ENCODE results near the gene ZSCAN25.
"Not testable (repeated sequence)": the region's sequence is repeated elsewhere in the genome, so short reads cannot be mapped to it uniquely, and the experiment has no call there.

Gene ZSCAN25

DNA sequence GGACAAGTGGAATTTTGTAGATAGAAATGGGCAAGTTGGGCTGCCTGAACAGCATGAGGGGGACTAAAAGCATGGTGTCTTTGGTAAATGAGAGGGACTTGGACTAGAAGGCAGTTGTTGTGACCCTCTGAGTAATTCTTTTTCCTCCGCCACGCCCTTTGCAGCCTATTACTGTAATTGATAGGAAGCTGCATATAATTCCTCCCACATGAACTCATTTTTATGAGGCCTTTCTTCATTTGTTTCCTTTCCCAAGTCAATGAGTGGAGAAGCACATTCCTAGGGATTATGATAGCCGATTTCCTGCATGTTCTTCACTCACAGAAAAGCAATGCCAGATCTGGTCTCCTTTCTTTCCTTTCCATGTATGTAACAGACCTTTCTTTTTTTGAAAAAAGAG lies 27.7 kb downstream of the ZSCAN25 start:
- Histone ChIP-seq H3K27me3 (ENCODE audit: control insufficient read depth, insufficient read depth, low read length, poor library complexity, severe bottlenecking) (no peaks in the 10 kb centered on the region), H3K4me3 (ENCODE audit: insufficient read depth, low read depth, low read length) (no peak overlapping the region), H3K4me1 (ENCODE audit: control insufficient read depth, insufficient read depth, low read length) (no peaks in the 10 kb centered on the region), H3K36me3 (ENCODE audit: control insufficient read depth, insufficient read depth, low read length) (no peaks in the 10 kb centered on the region), H3K9me3 (ENCODE audit: control insufficient read depth, low read length) (no peaks in the 10 kb centered on the region), H3K27ac (ENCODE audit: insufficient read depth, low read depth, low read length, poor library complexity, severe bottlenecking) (no peak overlapping the region)
- 93 to 94% methylated on average over 3 of the region's 3 CpGs for WGBS, 2 experiments

DNA sequence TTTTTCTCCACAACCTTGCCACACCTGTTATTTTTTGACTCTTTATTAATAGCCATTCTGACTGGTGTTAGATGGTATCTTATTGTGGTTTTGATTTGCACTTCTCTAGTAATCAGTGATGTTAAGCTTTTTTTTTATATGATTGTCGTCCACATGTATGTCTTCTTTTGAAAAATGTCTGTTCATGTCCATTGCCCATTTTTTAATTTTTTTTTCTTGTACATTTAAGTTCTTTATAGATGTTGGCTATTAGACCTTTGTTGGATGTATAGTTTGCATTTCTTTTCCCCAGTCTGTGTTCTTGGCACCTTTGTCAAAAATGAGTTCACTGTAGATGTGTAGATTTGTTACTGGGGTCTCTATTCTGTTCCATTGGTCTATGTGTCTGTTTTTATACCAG lies 28.8 kb downstream of the ZSCAN25 start:
- WGBS, 2 experiments: 78% methylated on average over 1 of the region's 1 CpG; no CpG with 5 or more reads in 1 of the 2 experiments

DNA sequence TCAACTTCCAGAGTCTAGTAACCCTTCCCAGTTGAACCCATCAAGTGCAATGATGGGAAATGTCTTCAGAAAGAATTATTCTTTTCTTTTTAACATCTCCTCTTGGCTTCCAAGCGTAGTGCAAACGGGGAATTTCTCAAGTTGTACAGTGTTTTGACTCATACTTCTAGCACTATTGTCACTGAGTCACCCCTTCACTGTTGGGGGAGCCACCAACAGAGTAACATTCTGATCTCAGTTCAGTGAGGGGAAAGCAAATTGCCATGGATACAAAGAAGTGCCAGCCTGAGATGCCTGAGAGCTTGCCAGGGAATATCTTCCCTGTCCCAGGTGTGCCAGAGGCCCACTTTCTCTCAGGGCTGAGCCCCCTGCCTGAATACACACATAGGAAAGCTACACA lies 32.1 kb downstream of the ZSCAN25 start:
- H3K4me3 ChIP-seq (ENCODE audit: insufficient read depth, low read depth, low read length): no peak overlapping the region
- H3K4me1 ChIP-seq (ENCODE audit: control insufficient read depth, insufficient read depth, low read length): no peaks in the 10 kb centered on the region
- no peaks in the 10 kb centered on the region for H3K9me3 ChIP-seq (ENCODE audit: control insufficient read depth, low read length)
- H3K36me3 ChIP-seq (ENCODE audit: control insufficient read depth, insufficient read depth, low read length): no peaks in the 10 kb centered on the region
- no peak overlapping the region for H3K27ac ChIP-seq (ENCODE audit: insufficient read depth, low read depth, low read length, poor library complexity, severe bottlenecking)
- WGBS, 2 experiments: 89 to 93% methylated on average over 2 of the region's 2 CpGs
- H3K27me3 ChIP-seq (ENCODE audit: control insufficient read depth, insufficient read depth, low read length, poor library complexity, severe bottlenecking): no peaks in the 10 kb centered on the region

More for the DNA sequence above, 28.8 kb downstream of the ZSCAN25 start:
- no peak overlapping the region for H3K4me3 ChIP-seq (ENCODE audit: insufficient read depth, low read depth, low read length)
- no peaks in the 10 kb centered on the region for H3K4me1 ChIP-seq (ENCODE audit: control insufficient read depth, insufficient read depth, low read length)
- no peaks in the 10 kb centered on the region for H3K27me3 ChIP-seq (ENCODE audit: control insufficient read depth, insufficient read depth, low read length, poor library complexity, severe bottlenecking)
- H3K36me3 ChIP-seq (ENCODE audit: control insufficient read depth, insufficient read depth, low read length): no peaks in the 10 kb centered on the region
- no peaks in the 10 kb centered on the region for H3K9me3 ChIP-seq (ENCODE audit: control insufficient read depth, low read length)
- H3K27ac ChIP-seq (ENCODE audit: insufficient read depth, low read depth, low read length, poor library complexity, severe bottlenecking): no peak overlapping the region

DNA sequence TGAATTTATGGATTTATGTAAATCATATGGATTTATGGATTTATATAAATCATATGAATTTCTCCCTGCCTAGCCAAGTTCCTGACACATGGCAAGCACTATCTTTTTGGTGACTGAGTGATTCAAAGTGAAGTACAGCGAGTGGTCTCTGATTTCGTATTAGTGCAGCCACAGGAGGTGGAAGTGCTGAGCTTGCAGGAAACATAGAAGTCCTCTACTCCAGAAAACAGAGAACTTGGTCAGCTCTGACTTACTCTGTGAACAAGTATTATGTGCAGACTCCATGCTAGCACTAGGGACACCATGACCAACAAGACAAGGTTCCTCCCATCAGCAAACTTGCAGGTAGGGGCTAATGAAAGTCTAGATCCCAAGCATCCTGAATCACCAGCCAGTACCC lies 34.5 kb downstream of the ZSCAN25 start:
- Histone ChIP-seq H3K4me1 (ENCODE audit: control insufficient read depth, insufficient read depth, low read length) (no peaks in the 10 kb centered on the region), H3K36me3 (ENCODE audit: control insufficient read depth, insufficient read depth, low read length) (no peaks in the 10 kb centered on the region), H3K9me3 (ENCODE audit: control insufficient read depth, low read length) (no peaks in the 10 kb centered on the region), H3K27me3 (ENCODE audit: control insufficient read depth, insufficient read depth, low read length, poor library complexity, severe bottlenecking) (no peaks in the 10 kb centered on the region), H3K4me3 (ENCODE audit: insufficient read depth, low read depth, low read length) (no peak overlapping the region), H3K27ac (ENCODE audit: insufficient read depth, low read depth, low read length, poor library complexity, severe bottlenecking) (no peak overlapping the region)
- WGBS, 2 experiments: 95 to 97% methylated on average over 2 of the region's 2 CpGs

- no peak overlapping the region for H3K27ac ChIP-seq (ENCODE audit: insufficient read depth, low read depth, low read length, poor library complexity, severe bottlenecking)
- WGBS, 2 experiments: 90 to 94% methylated on average over 2 of the region's 2 CpGs
Measured at GRCh38 chr7:99652671-99653070, 35.9 kb downstream of the ZSCAN25 start.

GRCh38 chr7:99653269-99653668 lies 36.5 kb downstream of the ZSCAN25 start:
- not testable (repeated sequence) for H3K9me3 ChIP-seq (ENCODE audit: control insufficient read depth, low read length); H3K27ac ChIP-seq (ENCODE audit: insufficient read depth, low read depth, low read length, poor library complexity, severe bottlenecking); H3K4me1 ChIP-seq (ENCODE audit: control insufficient read depth, insufficient read depth, low read length); H3K4me3 ChIP-seq (ENCODE audit: insufficient read depth, low read depth, low read length); H3K27me3 ChIP-seq (ENCODE audit: control insufficient read depth, insufficient read depth, low read length, poor library complexity, severe bottlenecking); H3K36me3 ChIP-seq (ENCODE audit: control insufficient read depth, insufficient read depth, low read length)
- WGBS, 2 experiments: 90% methylated on average over 2 to 3 of the region's 4 CpGs

More at GRCh38 chr7:99652671-99653070, 35.9 kb downstream of the ZSCAN25 start:
- Histone ChIP-seq H3K4me1 (ENCODE audit: control insufficient read depth, insufficient read depth, low read length) (no peaks in the 10 kb centered on the region), H3K4me3 (ENCODE audit: insufficient read depth, low read depth, low read length) (no peak overlapping the region), H3K9me3 (ENCODE audit: control insufficient read depth, low read length) (no peaks in the 10 kb centered on the region), H3K36me3 (ENCODE audit: control insufficient read depth, insufficient read depth, low read length) (no peaks in the 10 kb centered on the region), H3K27me3 (ENCODE audit: control insufficient read depth, insufficient read depth, low read length, poor library complexity, severe bottlenecking) (no peaks in the 10 kb centered on the region)

GRCh38 chr7:99653754-99654153 lies 37.0 kb downstream of the ZSCAN25 start:
- H3K4me1 ChIP-seq (ENCODE audit: control insufficient read depth, insufficient read depth, low read length): no peaks in the 10 kb centered on the region
- H3K27me3 ChIP-seq (ENCODE audit: control insufficient read depth, insufficient read depth, low read length, poor library complexity, severe bottlenecking): no peaks in the 10 kb centered on the region
- no peak overlapping the region for H3K4me3 ChIP-seq (ENCODE audit: insufficient read depth, low read depth, low read length)
- 98 to 99% methylated on average over 3 of the region's 3 CpGs for WGBS, 2 experiments
- no peaks in the 10 kb centered on the region for H3K9me3 ChIP-seq (ENCODE audit: control insufficient read depth, low read length)
- no peaks in the 10 kb centered on the region for H3K36me3 ChIP-seq (ENCODE audit: control insufficient read depth, insufficient read depth, low read length)
- H3K27ac ChIP-seq (ENCODE audit: insufficient read depth, low read depth, low read length, poor library complexity, severe bottlenecking): no peak overlapping the region

- not testable (repeated sequence) for H3K27me3 ChIP-seq (ENCODE audit: control insufficient read depth, insufficient read depth, low read length, poor library complexity, severe bottlenecking); H3K4me3 ChIP-seq (ENCODE audit: insufficient read depth, low read depth, low read length); H3K36me3 ChIP-seq (ENCODE audit: control insufficient read depth, insufficient read depth, low read length); H3K27ac ChIP-seq (ENCODE audit: insufficient read depth, low read depth, low read length, poor library complexity, severe bottlenecking); H3K4me1 ChIP-seq (ENCODE audit: control insufficient read depth, insufficient read depth, low read length); H3K9me3 ChIP-seq (ENCODE audit: control insufficient read depth, low read length)
- 91 to 97% methylated on average over 1 to 3 of the region's 3 CpGs for WGBS, 2 experiments
Measured at GRCh38 chr7:99654626-99655025, 37.9 kb downstream of the ZSCAN25 start.

GRCh38 chr7:99657879-99658278 lies 41.1 kb downstream of the ZSCAN25 start:
- WGBS, 2 experiments: 89 to 92% methylated on average over 3 to 5 of the region's 5 CpGs
- H3K4me3 ChIP-seq (ENCODE audit: insufficient read depth, low read depth, low read length); H3K9me3 ChIP-seq (ENCODE audit: control insufficient read depth, low read length); H3K4me1 ChIP-seq (ENCODE audit: control insufficient read depth, insufficient read depth, low read length); H3K27ac ChIP-seq (ENCODE audit: insufficient read depth, low read depth, low read length, poor library complexity, severe bottlenecking); H3K27me3 ChIP-seq (ENCODE audit: control insufficient read depth, insufficient read depth, low read length, poor library complexity, severe bottlenecking); H3K36me3 ChIP-seq (ENCODE audit: control insufficient read depth, insufficient read depth, low read length): not testable (repeated sequence)

DNA sequence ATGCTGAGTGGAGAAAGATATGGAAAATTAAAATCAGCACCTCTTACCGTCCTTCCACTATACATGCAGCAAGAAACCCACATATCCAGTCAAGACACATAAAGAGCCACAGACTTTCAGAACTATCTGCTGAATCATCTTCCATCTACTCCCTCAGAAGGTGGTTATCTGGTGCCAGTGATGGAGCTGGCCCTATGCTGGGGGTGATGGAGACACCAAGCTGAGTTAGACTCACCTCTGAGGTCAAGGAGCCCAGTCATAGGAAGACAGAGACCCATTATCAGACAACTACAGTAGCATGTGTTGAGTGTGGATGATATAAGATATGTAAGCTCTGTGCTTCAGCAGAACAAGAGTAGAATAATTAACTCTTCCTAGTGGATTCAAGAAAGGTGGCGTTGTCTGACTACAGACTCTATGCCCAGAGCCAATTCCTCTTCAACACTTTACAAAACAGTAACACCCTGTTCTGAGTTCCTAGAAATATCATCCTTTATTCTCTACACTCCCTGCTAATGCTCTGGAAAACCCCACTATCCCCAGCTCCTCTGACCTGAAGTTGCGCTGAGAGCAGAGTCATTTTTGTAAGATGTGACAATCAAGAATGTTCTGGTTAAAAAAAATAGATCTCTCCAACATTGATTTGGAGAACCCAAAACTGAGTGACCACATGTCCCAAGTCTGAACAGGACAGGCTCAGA lies 48.7 kb downstream of the ZSCAN25 start:
- H3K27me3 ChIP-seq (ENCODE audit: control insufficient read depth, insufficient read depth, low read length, poor library complexity, severe bottlenecking): no peaks in the 10 kb centered on the region
- no peak overlapping the region for H3K27ac ChIP-seq (ENCODE audit: insufficient read depth, low read depth, low read length, poor library complexity, severe bottlenecking)
- 94 to 95% methylated on average over 3 of the region's 3 CpGs for WGBS, 2 experiments
- H3K4me1 ChIP-seq (ENCODE audit: control insufficient read depth, insufficient read depth, low read length): no peaks in the 10 kb centered on the region
- H3K36me3 ChIP-seq (ENCODE audit: control insufficient read depth, insufficient read depth, low read length): no peaks in the 10 kb centered on the region
- H3K9me3 ChIP-seq (ENCODE audit: control insufficient read depth, low read length): no peaks in the 10 kb centered on the region
- no peak overlapping the region for H3K4me3 ChIP-seq (ENCODE audit: insufficient read depth, low read depth, low read length)

DNA sequence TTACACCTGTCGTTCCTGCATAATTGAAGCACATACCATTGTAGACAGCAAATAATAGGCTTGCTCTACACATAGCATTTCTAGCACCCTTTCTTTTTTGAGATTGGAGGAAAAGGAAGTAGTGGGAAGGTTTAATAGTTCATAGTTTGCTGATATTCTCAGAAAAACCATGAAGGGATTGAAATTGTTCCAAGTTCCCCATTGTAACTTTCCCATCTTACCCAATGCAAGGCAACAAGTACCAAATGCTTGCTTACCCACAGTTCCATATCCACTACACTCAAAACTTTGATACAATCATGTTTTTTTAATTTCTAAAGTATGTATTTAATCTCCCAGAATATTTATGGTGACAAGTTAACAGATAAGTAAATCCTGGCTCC lies 49.3 kb downstream of the ZSCAN25 start:
- 78 to 100% methylated on average over 1 of the region's 1 CpG for WGBS, 2 experiments
- Histone ChIP-seq H3K4me1 (ENCODE audit: control insufficient read depth, insufficient read depth, low read length) (no peaks in the 10 kb centered on the region), H3K9me3 (ENCODE audit: control insufficient read depth, low read length) (no peaks in the 10 kb centered on the region), H3K27me3 (ENCODE audit: control insufficient read depth, insufficient read depth, low read length, poor library complexity, severe bottlenecking) (no peaks in the 10 kb centered on the region), H3K27ac (ENCODE audit: insufficient read depth, low read depth, low read length, poor library complexity, severe bottlenecking) (no peak overlapping the region), H3K4me3 (ENCODE audit: insufficient read depth, low read depth, low read length) (no peak overlapping the region), H3K36me3 (ENCODE audit: control insufficient read depth, insufficient read depth, low read length) (no peaks in the 10 kb centered on the region)

Data from ectodermal cell (in vitro differentiated cells).